Subcutaneous adipose tissue (tissue), 4 donors: ENCODE measurements around the gene MPL. TPM values are rescaled to one million over a fixed set of nuclear protein-coding genes. Genes with fewer than 3 reads are reported as not detected.

ENCODE experiments used
- CTCF ChIP-seq: fragments of 450-650 bp; IDR thresholded peaks from one replicate; pipeline ENCODE4 v1.5.1; 2016; ENCODE audit warnings: low read depth, mild to moderate bottlenecking, control low read depth, antibody characterized with exemption, moderate library complexity
- total RNA-seq, 4 donors: library from RNA; depleted of rRNA; stranded (reverse); fragments of >200 nt; gene quantifications; one replicate each; pipeline ENCODE4 v1.1.0, GENCODE V29; 2016

Gene MPL
- total RNA-seq, 4 donors from 2014 or later = 0.38 TPM; not detected in 3

GRCh38 chr1:43357251-43357650 lies 19.6 kb downstream of the MPL start:
- no peak for TF ChIP-seq CTCF

- no peak for TF ChIP-seq CTCF
Measured at GRCh38 chr1:43358121-43358745, 20.6 kb downstream of the MPL start.

- no peak for TF ChIP-seq CTCF
Measured at GRCh38 chr1:43358746-43359693, 21.4 kb downstream of the MPL start, which contains the start of gene CDC20. Gene CDC20, plus strand, starts transcription at chr1:43358981. Its CDS starts 235 bp downstream, at chr1:43359216.

- TF ChIP-seq CTCF = no peak
Measured at GRCh38 chr1:43359696-43360095, 22.1 kb downstream of the MPL start.

GRCh38 chr1:43360616-43361015 lies 23.0 kb downstream of the MPL start:
- TF ChIP-seq CTCF = no peak

GRCh38 chr1:43363283-43363934 lies 25.8 kb downstream of the MPL start:
- no peak for TF ChIP-seq CTCF
